ENCODE measurements around the gene MBD3L4.
"Not testable (repeated sequence)": the region's sequence is repeated elsewhere in the genome, so short reads cannot be mapped to it uniquely, and the experiment has no call there.

Gene MBD3L4

GRCh38 chr19:7041563-7041962 is 1.6 kb upstream of the MBD3L4 start:
- DNase-seq: not testable (repeated sequence)

GRCh38 chr19:7030278-7030677 is 9.7 kb downstream of the MBD3L4 start, which contains the start of gene MBD3L5:
Gene MBD3L5 (plus strand): TSS chr19:7030578. CDS start chr19:7030612, 34 bp downstream.
- DNase-seq: not testable (repeated sequence)

GRCh38 chr19:7028790-7029189 is 11.2 kb downstream of the MBD3L4 start:
- DNase-seq: not testable (repeated sequence)

GRCh38 chr19:7021331-7021730 is 18.6 kb downstream of the MBD3L4 start, which contains the start of gene MBD3L2B:
Gene MBD3L2B (minus strand): TSS chr19:7021431. CDS start chr19:7021397, 34 bp downstream.
- not testable (repeated sequence) for DNase-seq

- no peak for DNase-seq
These were observed 21.2 kb downstream of the MBD3L4 start for GRCh38 chr19:7018828-7019227.

- no peak for DNase-seq
These were observed 26.3 kb downstream of the MBD3L4 start for GRCh38 chr19:7013678-7014077.

GRCh38 chr19:7010722-7011593 is 29.0 kb downstream of the MBD3L4 start:
- DNase-seq: no peak

- DNase-seq: no peak
These were observed 32.1 kb downstream of the MBD3L4 start for GRCh38 chr19:7007859-7008258.

- no peak for DNase-seq
These were observed 33.8 kb downstream of the MBD3L4 start for GRCh38 chr19:7006135-7006704.

- no peak for DNase-seq
These were observed 35.6 kb downstream of the MBD3L4 start for GRCh38 chr19:7004313-7004931.

GRCh38 chr19:7000816-7001215 is 39.2 kb downstream of the MBD3L4 start:
- DNase-seq: no peak

GRCh38 chr19:7000333-7000732 is 39.6 kb downstream of the MBD3L4 start:
- DNase-seq: no peak

- no peak for DNase-seq
These were observed 40.0 kb downstream of the MBD3L4 start for GRCh38 chr19:6999933-7000332.

GRCh38 chr19:6997679-6998445 is 42.1 kb downstream of the MBD3L4 start:
- DNase-seq: no peak

GRCh38 chr19:6996810-6997209 is 43.2 kb downstream of the MBD3L4 start:
- DNase-seq: no peak

GRCh38 chr19:6995054-6995453 is 44.9 kb downstream of the MBD3L4 start:
- DNase-seq: no peak

GRCh38 chr19:6988257-6988656 is 51.7 kb downstream of the MBD3L4 start:
- no peak for DNase-seq

- no peak for DNase-seq
These were observed 52.1 kb downstream of the MBD3L4 start for GRCh38 chr19:6987850-6988249.

Measured in cerebellar nuclear complex (tissue), 1 donor.